COLO668 (cell line): ENCODE measurements around the gene LHX1.

Experiments used
- DNase-seq: peaks from one replicate; lab custom pipeline; 2025; ENCODE audit not compliant: unreplicated experiment; lab: John Stamatoyannopoulos, UW

LHX1 gene

DNA sequence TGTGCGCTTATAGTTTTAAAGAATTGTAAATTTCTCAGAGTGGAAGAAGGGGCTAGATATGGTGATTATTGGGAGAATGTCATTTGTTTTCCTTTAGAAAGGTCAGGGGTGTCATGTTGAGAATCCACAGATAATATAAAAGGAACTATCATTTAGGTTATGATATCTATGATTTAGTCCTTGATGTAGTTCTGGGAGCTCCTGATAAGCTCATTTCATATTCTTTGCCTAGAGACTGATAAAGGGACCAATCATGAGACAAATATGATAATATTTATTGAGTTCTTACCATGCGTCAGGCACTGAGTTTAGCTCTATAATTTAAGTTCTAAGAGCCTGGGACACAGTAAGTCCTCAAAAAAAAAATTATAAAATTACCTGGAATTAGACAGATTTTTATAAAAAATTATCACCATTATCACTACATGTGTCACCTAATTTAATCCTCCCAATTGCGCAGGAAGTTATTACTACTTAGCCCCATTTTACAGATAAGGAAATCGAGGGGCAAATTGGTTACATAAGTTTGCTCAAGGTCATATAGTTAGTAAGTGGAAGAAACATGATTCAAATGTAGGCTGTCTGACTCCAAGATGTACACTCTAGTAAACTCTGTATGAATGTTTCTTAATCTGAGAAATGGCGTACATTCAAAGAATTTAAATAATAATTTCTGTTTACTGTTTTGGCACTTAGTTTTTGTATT lies 14.0 kb downstream of the LHX1 start:
- DNase-seq = no peak

DNA sequence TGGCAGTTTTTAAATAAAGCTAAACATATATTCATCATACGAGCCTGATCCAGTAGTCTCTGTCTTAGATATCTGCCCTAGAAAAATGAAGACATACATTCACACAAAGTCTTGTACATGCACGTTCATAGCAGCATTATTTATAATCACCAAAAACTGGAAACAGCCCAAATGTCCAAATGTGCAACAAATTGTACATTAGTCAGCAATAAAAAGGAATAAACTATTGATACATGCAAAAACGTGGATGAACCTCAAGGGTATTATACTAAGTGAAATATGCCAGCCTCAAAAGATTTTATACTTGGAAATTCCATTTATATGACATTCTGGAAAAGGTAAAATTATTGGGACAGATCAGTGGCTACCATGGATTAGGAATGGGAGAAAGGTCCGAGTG lies 34.2 kb downstream of the LHX1 start:
- no peak for DNase-seq

DNA sequence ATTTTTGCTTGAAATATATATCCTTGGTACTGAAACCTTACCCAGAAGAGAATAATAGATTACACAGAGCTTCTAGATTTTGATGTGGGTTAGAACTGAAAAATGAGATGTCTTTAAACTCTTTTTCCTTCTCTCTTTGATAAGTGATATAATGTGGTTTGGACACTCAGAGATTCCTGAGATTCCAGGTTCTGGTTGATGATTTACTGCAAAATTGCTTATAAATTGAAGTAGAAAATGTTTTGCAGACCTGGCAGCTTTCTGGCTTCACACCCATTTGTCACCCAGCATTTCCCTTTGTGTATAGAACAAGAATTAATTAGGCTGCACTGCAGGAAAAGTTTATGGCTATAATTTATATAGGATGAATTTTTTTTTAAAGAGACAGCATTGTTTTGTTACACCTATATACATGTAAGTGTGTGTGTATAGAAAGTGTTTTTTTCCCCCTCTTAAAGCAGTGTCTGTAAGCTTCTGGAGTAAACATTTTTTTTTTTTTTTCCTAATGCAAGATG lies 35.0 kb downstream of the LHX1 start:
- DNase-seq = no peak

DNA sequence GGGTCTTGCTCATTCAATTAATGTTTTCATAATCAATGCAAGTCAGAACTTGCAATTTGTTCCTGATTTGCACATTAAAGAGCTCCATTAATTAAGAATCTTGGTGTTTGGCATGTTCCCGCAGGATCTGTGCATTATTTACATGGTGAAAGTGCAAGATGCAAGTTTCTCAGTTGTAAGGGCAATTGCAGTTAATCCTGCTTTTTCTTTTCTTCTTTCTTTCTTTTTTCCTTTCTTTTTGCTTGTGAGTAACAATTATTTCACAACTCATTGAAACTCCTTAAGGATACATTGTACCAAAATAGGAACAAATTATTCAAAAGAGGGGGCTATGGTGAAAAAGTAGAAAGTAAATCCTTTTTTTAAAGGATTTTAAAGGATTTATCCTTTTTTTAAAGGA lies 35.6 kb downstream of the LHX1 start:
- DNase-seq = no peak

DNA sequence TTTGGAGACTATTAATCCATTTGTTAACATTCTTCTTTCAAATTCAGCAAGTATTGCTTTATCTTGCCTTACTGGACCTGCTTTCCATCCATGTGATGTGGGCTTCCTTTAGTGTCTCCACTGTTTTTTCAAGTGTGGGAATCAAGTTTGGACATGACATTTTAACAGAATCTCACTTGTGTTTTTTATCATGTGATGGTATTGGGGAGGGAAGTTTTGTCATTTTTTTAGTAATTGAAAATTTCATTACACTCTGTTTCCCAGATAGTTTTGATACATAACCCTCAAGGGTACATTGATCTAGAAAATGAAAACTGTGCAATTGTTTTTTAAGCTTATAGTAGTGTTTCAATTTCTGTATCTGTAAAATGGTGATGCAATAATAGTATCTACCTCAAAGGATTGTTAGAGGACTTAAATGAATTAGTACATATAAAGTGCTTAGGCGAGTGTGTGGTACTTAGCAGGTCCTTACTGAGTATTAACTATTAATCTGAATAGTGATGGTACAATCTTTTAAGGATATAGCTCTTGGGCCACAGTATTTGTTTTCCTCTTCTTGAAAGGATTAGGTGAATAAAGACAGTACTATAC lies 38.7 kb downstream of the LHX1 start:
- DNase-seq = no peak

DNA sequence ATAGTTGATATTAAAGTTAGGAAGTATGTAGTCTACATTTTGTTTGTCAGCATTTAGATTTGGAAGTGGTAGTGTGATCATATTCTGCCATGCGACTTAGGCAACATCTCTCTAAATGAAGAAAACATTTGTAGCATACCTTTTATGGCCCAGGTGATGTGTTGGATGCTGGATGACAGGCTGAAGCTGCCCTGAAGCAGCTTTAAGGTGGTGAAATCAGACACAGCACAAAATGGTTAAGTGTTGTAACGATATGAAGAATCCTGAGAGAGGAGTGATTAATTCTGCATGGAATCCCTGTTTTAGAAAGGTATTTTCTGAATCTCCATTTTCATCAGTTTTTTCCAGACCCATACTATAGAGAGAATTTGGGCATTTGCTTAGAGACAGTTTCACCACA lies 39.8 kb downstream of the LHX1 start:
- no peak for DNase-seq

DNA sequence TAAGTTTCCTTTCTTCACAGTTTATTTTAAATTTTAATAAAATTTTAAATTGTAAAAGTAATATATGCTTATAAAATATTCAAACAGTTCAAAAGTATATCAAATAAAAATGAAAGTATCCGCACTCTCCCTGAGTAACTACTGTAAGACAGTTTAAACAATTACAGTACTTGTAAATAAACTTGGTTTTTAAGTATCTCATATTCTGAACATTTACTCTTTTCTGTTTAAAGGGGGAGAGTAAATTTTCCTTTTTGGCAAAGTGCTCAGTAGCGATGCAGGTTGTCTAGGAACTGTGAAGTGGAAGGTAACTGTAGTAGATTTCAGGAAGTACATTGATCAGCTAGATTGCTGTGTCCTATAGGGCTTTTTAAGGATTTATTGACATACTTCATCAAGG lies 40.3 kb downstream of the LHX1 start:
- no peak for DNase-seq

DNA sequence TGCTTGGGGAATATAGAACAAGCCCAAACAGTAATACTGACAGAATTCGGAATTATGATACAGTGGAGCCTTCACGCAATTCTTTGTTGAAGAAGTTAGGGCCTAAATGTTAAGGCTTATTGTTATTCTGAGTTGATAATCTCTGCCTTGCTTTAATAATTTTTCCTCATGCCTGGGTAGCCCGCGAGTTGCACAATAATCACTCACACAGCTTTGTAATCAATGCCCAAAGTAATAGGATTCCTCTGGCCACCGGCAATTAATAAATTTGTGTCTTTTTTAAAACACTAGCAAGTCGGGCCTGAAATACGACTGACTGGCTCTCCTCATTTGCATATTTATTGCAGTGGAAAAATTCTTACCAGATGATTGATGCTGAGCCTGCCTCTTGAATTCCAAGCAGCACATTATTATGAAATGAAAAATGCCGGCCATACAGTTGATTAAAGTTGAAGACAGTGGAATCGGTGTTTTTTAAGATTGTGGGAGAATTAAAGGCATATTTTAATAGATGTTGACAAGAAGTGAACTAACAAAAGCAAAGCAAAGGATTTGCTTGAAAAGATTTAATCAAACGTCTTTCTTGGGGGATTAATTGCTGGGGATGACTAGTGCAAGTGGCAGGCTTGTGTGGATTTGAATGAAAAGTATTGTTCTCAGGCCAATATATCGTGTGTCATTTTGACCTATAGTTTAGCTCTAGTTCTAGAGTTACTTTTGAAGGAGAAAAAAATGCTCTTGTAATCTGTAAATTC lies 41.7 kb downstream of the LHX1 start:
- DNase-seq = no peak

DNA sequence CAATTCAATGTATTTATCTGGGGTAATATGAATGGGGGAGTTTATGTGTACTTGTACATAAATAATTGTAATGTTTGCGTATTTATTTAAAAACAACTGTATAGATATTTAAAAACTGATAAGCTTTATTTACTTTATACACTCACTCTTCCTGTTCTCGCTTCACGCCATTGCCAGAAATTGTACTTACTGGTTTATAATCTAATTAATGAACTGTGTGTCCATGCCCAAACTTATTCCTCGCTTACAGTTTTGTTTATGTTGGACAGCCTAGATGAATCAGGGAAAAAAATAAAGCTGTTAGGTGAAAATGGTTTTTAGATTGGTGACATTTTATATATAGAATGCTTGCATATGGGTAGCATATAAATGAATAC lies 42.3 kb downstream of the LHX1 start:
- no peak for DNase-seq

DNA sequence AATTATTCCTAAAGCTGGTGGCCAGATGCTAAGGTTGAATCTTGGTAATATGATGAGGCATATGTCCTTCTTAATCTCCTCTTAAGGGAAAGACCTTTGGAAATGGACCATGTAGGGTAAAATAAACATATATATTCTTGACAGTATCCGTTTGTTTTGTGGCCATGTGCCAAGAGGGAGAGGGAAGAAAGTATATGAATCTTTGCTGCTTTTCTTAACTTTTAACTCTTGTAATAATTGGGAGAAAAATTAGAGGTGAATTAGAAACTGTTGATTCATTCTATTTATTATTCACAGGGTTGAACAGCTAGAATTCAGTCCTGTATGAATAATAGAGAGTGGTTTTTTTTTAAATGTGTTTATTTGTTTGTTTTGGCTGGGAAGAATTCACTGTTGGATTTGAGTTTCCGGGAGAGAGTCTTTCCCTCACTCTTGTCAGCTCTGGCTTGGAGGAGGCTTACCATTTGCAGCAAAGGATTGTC lies 43.0 kb downstream of the LHX1 start:
- no peak for DNase-seq

DNA sequence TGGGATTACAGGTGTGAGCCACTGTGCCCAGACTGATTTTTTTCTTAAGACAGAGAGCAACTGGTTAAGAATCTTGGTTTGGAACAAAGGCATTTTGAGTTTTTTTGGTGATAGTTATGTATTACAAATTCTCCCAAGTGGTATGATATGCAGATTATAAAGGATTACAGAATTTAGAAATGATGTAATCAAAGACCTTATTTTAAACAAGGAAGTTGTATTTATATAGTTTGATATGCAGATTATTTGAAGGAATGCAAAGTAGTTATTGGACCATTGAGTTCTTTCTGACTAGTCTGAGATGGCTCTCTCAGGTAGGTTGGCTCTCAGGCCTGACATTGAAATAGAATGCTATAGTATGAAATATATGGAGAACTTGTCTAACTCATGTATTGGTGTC lies 46.3 kb downstream of the LHX1 start:
- DNase-seq = no peak

DNA sequence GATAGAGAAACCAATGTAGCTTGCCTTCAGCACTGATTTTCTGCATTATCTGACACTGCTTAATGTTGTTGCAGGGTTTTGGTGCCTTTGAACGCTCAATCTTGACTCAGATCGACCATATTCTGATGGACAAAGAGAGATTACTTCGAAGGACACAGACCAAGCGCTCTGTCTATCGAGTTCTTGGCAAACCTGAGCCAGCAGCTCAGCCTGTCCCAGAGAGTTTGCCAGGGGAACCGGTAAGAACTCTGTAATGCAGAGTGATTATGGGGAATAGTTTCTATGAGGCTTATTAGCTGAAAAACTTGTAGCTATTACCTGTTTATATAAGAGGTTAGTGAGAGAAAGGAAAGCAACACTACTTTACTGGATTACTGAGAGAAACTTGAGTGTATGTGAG lies 51.9 kb downstream of the LHX1 start:
- DNase-seq = no peak

DNA sequence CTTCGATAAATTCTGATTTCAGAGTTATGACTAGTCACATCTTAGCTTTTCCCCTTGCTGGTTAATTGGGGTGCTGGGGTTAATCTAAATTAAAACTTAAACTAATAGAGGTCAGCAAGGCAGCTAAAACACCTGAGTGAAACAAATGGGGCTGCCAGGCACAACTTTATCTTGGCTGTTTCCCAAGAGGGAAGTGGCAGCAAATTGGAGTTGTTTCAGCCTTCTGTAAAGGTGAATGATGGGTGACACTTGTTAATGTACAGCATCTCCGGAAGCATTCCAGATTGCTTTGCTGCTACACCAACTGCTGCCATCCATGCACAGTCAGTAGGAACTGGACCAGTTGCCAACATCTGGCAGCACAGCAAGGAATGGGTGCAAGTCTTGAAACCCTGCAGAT lies 55.4 kb downstream of the LHX1 start:
- no peak for DNase-seq

DNA sequence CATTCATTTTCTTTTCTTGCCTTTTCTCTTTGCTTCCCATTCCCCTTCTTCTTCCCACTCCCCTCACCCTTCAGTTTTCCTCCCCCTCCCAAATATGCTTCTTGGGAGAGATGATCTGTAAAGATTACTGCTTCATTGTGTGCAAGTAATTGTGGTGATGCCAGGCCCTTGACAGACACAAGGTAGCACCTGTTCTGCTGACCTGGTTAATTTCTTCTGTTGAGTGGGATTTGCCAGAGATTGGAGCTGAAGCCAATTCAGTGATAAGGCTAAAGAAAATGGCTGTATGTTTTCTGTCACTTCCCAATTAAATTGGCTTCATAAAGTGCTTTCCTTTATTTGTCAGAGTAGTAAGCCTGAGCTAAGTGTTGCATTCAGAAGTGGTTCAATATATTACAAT lies 56.0 kb downstream of the LHX1 start:
- DNase-seq = no peak
